ENCODE results near the gene FAAP100.

The FAAP100 gene

GRCh38 chr17:81558941-81559806 is 7.0 kb upstream of the FAAP100 start:
- TF ChIP-seq CTCF (IDR thresholded peaks at IDR 0.05; ENCODE audit: low read depth, low read length): no peak; the same call in 1 of the 2 replicates

GRCh38 chr17:81558115-81558468 is 5.9 kb upstream of the FAAP100 start:
- TF ChIP-seq CTCF (IDR thresholded peaks at IDR 0.05; ENCODE audit: low read depth, low read length): no peak
- DNase-seq (ENCODE audit: extremely low read depth, low read depth): no peak

More at GRCh38 chr17:81558941-81559806, 7.0 kb upstream of the FAAP100 start:
- no peak for DNase-seq (ENCODE audit: extremely low read depth, low read depth)

GRCh38 chr17:81557276-81558114 is 5.3 kb upstream of the FAAP100 start:
- DNase-seq (ENCODE audit: extremely low read depth, low read depth): no peak
- no peak for TF ChIP-seq CTCF (IDR thresholded peaks at IDR 0.05; ENCODE audit: low read depth, low read length)

GRCh38 chr17:81556863-81557262 is 4.7 kb upstream of the FAAP100 start:
- TF ChIP-seq CTCF (IDR thresholded peaks at IDR 0.05; ENCODE audit: low read depth, low read length): no peak
- DNase-seq (ENCODE audit: extremely low read depth, low read depth): no peak

- TF ChIP-seq CTCF (IDR thresholded peaks at IDR 0.05; ENCODE audit: low read depth, low read length): no peak
- no peak for DNase-seq (ENCODE audit: extremely low read depth, low read depth)
Observed at GRCh38 chr17:81556175-81556691, 4.1 kb upstream of the FAAP100 start.

- no peak for TF ChIP-seq CTCF (IDR thresholded peaks at IDR 0.05; ENCODE audit: low read depth, low read length)
- DNase-seq (ENCODE audit: extremely low read depth, low read depth): no peak
Observed at GRCh38 chr17:81553616-81554181, 1.5 kb upstream of the FAAP100 start.
